HG03139 (cell line): Measurements from ENCODE around the gene TXNL1.
"Not testable (repeated sequence)": the region's sequence is repeated elsewhere in the genome, so short reads cannot be mapped to it uniquely, and the experiment has no call there.

Experiments
- ATAC-seq: cut with Tn5 transposase; IDR thresholded peaks from one replicate; pipeline ENCODE4 v1.9.1; 2021; ENCODE audit not compliant: unreplicated experiment

The TXNL1 gene

GRCh38 chr18:56638232-56639103 is at the start of gene TXNL1:
TSS of gene TXNL1 (minus strand) at chr18:56638592. CDS start at chr18:56638440, 152 bp downstream.
- ATAC-seq, result peak; percentile 97

- ATAC-seq, result no peak
These were observed 45.9 kb upstream of the TXNL1 start for GRCh38 chr18:56684277-56684676.

- ATAC-seq, result no peak
These were observed 40.6 kb upstream of the TXNL1 start for GRCh38 chr18:56678836-56679565.

GRCh38 chr18:56676639-56677038 is 38.2 kb upstream of the TXNL1 start:
- no peak for ATAC-seq

- ATAC-seq, result no peak
These were observed 34.6 kb upstream of the TXNL1 start for GRCh38 chr18:56672981-56673380.

- no peak for ATAC-seq
These were observed 34.0 kb upstream of the TXNL1 start for GRCh38 chr18:56672391-56672790.

GRCh38 chr18:56662902-56663301 is 24.5 kb upstream of the TXNL1 start:
- ATAC-seq, result no peak

- no peak for ATAC-seq
These were observed 24.1 kb upstream of the TXNL1 start for GRCh38 chr18:56662502-56662901.

GRCh38 chr18:56662063-56662408 is 23.6 kb upstream of the TXNL1 start:
- no peak for ATAC-seq

GRCh38 chr18:56661360-56662062 is 23.1 kb upstream of the TXNL1 start:
- ATAC-seq, result no peak

- ATAC-seq, result no peak
These were observed 22.3 kb upstream of the TXNL1 start for GRCh38 chr18:56660655-56661054.

- ATAC-seq, result no peak
These were observed 20.7 kb upstream of the TXNL1 start for GRCh38 chr18:56659111-56659510.

- no peak for ATAC-seq
These were observed 19.9 kb upstream of the TXNL1 start for GRCh38 chr18:56658261-56658660.

- ATAC-seq, result not testable (repeated sequence)
These were observed 15.9 kb upstream of the TXNL1 start for GRCh38 chr18:56654280-56654679.

- ATAC-seq, result no peak
These were observed 14.4 kb upstream of the TXNL1 start for GRCh38 chr18:56652802-56653201.

- no peak for ATAC-seq
These were observed 13.3 kb upstream of the TXNL1 start for GRCh38 chr18:56651771-56652092.

- ATAC-seq, result peak; percentile 94
These were observed 12.8 kb upstream of the TXNL1 start, which contains the start of gene WDR7 for GRCh38 chr18:56650944-56651770. TSS of gene WDR7 (plus strand) at chr18:56651359. CDS start at chr18:56672516, 21,157 bp downstream.

GRCh38 chr18:56649996-56650395 is 11.6 kb upstream of the TXNL1 start:
- ATAC-seq, result no peak

GRCh38 chr18:56647951-56648893 is 9.8 kb upstream of the TXNL1 start:
- no peak for ATAC-seq

- no peak for ATAC-seq
These were observed 8.7 kb upstream of the TXNL1 start for GRCh38 chr18:56647071-56647470.
